Liver (tissue), 9 donors: ENCODE results near the gene RWDD3. TPM values are rescaled to one million over a fixed set of nuclear protein-coding genes. Genes with fewer than 3 reads are reported as not detected.

Experiments
- DNase-seq: peaks from one replicate; pipeline ENCODE4 v3.0.0-alpha.2; 2017; ENCODE audit warnings: low spot score
- H3K27ac ChIP-seq, 2 donors: one replicate each; pipeline ENCODE4 v1.7.0; 2013; ENCODE audit warnings: inconsistent platforms in 2 of 2, low read length in 2 of 2, control low read depth in 1 of 2, low read depth in 1 of 2, mild to moderate bottlenecking in 1 of 2
- H3K27me3 ChIP-seq, 4 donors: one replicate each; pipeline versions ENCODE4 v1.6.1 to v1.7.0; 2013; ENCODE audit warnings: low read length in 3 of 4, inconsistent platforms in 1 of 4, mild to moderate bottlenecking in 1 of 4, moderate library complexity in 1 of 4; ENCODE audit not compliant: control insufficient read depth in 4 of 4, insufficient read depth in 4 of 4
- H3K36me3 ChIP-seq, 4 donors: one replicate each; pipeline versions ENCODE4 v1.6.1 to v1.7.0; 2013; ENCODE audit warnings: low read length in 3 of 4, mild to moderate bottlenecking in 3 of 4, low read depth in 1 of 4, moderate library complexity in 1 of 4; ENCODE audit not compliant: control insufficient read depth in 4 of 4, insufficient read depth in 3 of 4
- H3K4me1 ChIP-seq, 4 donors: one replicate each; pipeline versions ENCODE4 v1.6.1 to v1.7.0; 2013; ENCODE audit warnings: low read length in 3 of 4, mild to moderate bottlenecking in 3 of 4, moderate library complexity in 1 of 4; ENCODE audit not compliant: control insufficient read depth in 4 of 4, insufficient read depth in 4 of 4
- H3K4me3 ChIP-seq, 3 donors: one replicate each; pipeline versions ENCODE4 v1.6.1 to v1.7.0; 2013; ENCODE audit warnings: low read length in 3 of 3, control low read depth in 1 of 3, low read depth in 1 of 3, mild to moderate bottlenecking in 1 of 3
- H3K9ac ChIP-seq, 2 donors: one replicate each; pipeline ENCODE4 v1.7.0; 2013; ENCODE audit warnings: low read length in 2 of 2, mild to moderate bottlenecking in 2 of 2, moderate library complexity in 2 of 2, control low read depth in 1 of 2, low read depth in 1 of 2
- H3K9me3 ChIP-seq, 4 donors: one replicate each; pipeline versions ENCODE4 v1.6.1 to v1.7.0; 2013; ENCODE audit warnings: low read length in 3 of 4; ENCODE audit not compliant: control insufficient read depth in 4 of 4
- EGR1 ChIP-seq, 2 donors: IDR thresholded peaks; 2 replicates each; pipeline ENCODE4 v1.6.1; 2016 to 2018; ENCODE audit warnings: antibody characterized with exemption in 2 of 2, low read depth in 2 of 2
- FOXA2 ChIP-seq: IDR thresholded peaks from 2 replicates; pipeline ENCODE4 v1.6.1; 2016; ENCODE audit warnings: antibody characterized with exemption
- GABPA ChIP-seq, 2 donors: IDR thresholded peaks in 1 of 2; conservative IDR thresholded peaks in 1 of 2; 2 replicates each; pipeline ENCODE4 v1.6.1; 2016; ENCODE audit warnings: antibody characterized with exemption in 2 of 2, mild to moderate bottlenecking in 1 of 2, moderate library complexity in 1 of 2
- HNF4A ChIP-seq, 2 donors: conservative IDR thresholded peaks; 2 replicates each; pipeline ENCODE4 v1.6.1; 2016; ENCODE audit warnings: antibody characterized with exemption in 2 of 2, mild to moderate bottlenecking in 2 of 2
- HNF4G ChIP-seq: IDR thresholded peaks from 2 replicates; pipeline ENCODE4 v1.6.1; 2016; ENCODE audit warnings: antibody characterized with exemption
- JUND ChIP-seq, 2 donors: IDR thresholded peaks; 2 replicates each; pipeline ENCODE4 v1.6.1; 2016; ENCODE audit warnings: antibody characterized with exemption in 2 of 2
- NR2F2 ChIP-seq: IDR thresholded peaks from 2 replicates; pipeline ENCODE4 v1.6.1; 2016; ENCODE audit warnings: antibody characterized with exemption
- RXRA ChIP-seq, 2 donors: IDR thresholded peaks; 2 replicates each; pipeline ENCODE4 v1.6.1; 2017 to 2018; ENCODE audit warnings: antibody characterized with exemption in 2 of 2, mild to moderate bottlenecking in 1 of 2
- SP1 ChIP-seq: IDR thresholded peaks from 2 replicates; pipeline ENCODE4 v1.6.1; 2018; ENCODE audit warnings: antibody characterized with exemption, mild to moderate bottlenecking
- TAF1 ChIP-seq: conservative IDR thresholded peaks from 2 replicates; pipeline ENCODE4 v1.6.1; 2016; ENCODE audit warnings: antibody characterized with exemption, mild to moderate bottlenecking
- YY1 ChIP-seq: IDR thresholded peaks from 2 replicates; pipeline ENCODE4 v1.6.1; 2016; ENCODE audit warnings: antibody characterized with exemption, mild to moderate bottlenecking
- WGBS: extraction: QIAGEN DNeasy Blood & Tissue Kit; methylation state at CpG from one replicate; pipeline ENCODE4 v1.1.7; 2013; 5-methylcytosine and 5-hydroxymethylcytosine counted together
- polyA plus RNA-seq, 2 donors: library from polyadenylated mRNA; stranded (reverse) in 1 of 2; unstranded in 1 of 2; fragments of 200-250 nt in 1 of 2; fragments of >200 nt in 1 of 2; fragmentation: Nextera tagmentation in 1 of 2; extraction: Ambion mirVana in 1 of 2; gene quantifications; one replicate each; pipeline versions ENCODE4 v1.2.1 to v1.2.3, GENCODE V29; 2013 to 2015
- total RNA-seq, 2 donors: library from RNA; depleted of rRNA; stranded (reverse); fragments of >200 nt; gene quantifications; one replicate each; pipeline ENCODE4 v1.2.3, GENCODE V29; 2014
- TF ChIP-seq, protein P1 (sequence below): fragments of 150-350 bp; IDR thresholded peaks from 2 replicates; pipeline ENCODE4 v1.5.1; 2017; ENCODE audit warnings: improper control_type of control experiment, low read depth, low read length; ENCODE audit not compliant: missing input control
- TF ChIP-seq, protein P2 (sequence below): IDR thresholded peaks from 2 replicates; pipeline ENCODE4 v1.6.1; 2016; ENCODE audit warnings: antibody characterized with exemption
- TF ChIP-seq, protein P3 (sequence below): IDR thresholded peaks from 2 replicates; pipeline ENCODE4 v1.6.1; 2016; ENCODE audit warnings: antibody characterized with exemption, mild to moderate bottlenecking
- TF ChIP-seq, protein P4 (sequence below): IDR thresholded peaks from 2 replicates; pipeline ENCODE4 v1.6.1; 2016; ENCODE audit warnings: antibody characterized with exemption
- TF ChIP-seq, protein P5 (sequence below): IDR thresholded peaks from 2 replicates; pipeline ENCODE4 v1.6.1; 2016; ENCODE audit warnings: antibody characterized with exemption
- donor health status: healthy.
- donor health status: healthy.
- donor health status: healthy.
- donor health status: healthy.
- donor health status: healthy.

RWDD3 gene
- total and polyA plus RNA-seq, 4 donors = 5.8 to 11.1 (median 7.0) TPM

DNA sequence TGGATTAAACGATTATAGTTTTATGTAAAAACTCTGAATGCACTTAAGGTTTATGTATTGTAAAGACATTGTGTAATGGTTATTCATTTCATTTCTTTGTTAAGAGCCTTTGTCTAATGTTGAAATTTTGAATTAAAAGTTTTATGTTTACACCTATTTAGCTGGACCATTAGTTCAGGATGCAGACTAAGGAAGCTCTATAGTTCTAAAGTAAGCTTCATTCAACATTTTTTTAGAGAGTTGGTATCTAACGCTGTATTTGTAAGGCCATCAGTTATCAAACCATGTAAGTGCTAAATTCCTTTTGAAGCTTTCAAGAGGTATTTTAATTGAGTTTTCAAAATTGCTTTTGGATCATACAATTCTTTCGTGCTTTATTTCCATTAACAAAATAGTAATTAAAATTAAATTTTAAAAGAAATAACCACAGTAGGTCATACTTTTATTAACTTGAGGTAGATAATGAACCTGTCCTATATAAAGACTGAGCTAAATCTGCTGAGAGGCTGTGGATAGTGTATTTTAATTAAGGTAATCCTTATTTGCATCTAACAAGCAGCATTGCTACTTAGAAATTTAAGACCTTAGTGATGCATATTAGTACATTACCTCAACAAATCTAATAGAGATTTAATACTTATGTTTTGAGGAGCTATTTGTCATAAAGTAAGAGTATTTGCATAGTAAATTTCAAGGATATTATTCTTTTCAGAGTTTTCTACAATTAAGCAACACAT is 47.9 kb downstream of the RWDD3 start:
- 89% methylated on average over 3 of the region's 3 CpGs for WGBS
- TF ChIP-seq SP1 = no peak
- no peak for TF ChIP-seq TAF1
- no peak for TF ChIP-seq RXRA (IDR thresholded peaks at IDR 0.05)
- TF ChIP-seq HNF4G = no peak
- no peak for TF ChIP-seq HNF4A (conservative IDR thresholded peaks at IDR 0.05)
- no peak for DNase-seq
- Histone ChIP-seq H3K9ac (no peak overlapping the region), H3K27me3 (no peaks in the 10 kb centered on the region), H3K4me3 (no peak overlapping the region), H3K27ac (no peak overlapping the region), H3K4me1 (no peaks in the 10 kb centered on the region), H3K9me3 (no peaks in the 10 kb centered on the region), H3K36me3 (no peaks in the 10 kb centered on the region)

DNA sequence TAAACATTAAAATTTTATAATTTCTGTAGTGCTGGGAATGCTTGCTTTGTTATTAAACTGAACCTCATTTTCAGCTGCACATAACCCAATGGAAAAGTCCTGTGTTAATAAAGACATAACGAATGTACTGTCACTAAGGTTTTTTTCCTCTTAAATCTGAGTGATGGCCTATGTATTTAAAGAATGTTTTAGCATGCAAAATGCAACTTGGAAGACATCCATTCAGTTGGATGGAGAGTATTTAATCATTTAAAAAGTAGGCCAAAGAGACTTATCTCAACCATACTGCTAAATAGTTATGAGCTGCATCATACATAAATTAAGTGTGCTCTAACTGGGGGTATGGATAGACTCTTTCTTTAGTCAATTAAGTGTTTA is 48.5 kb downstream of the RWDD3 start:
- H3K4me1 ChIP-seq = no peaks in the 10 kb centered on the region
- no peak overlapping the region for H3K9ac ChIP-seq
- no peak overlapping the region for H3K4me3 ChIP-seq
- no peak overlapping the region for H3K27ac ChIP-seq
- 88% methylated on average over 1 of the region's 1 CpG for WGBS
- DNase-seq = no peak
- H3K27me3 ChIP-seq = no peaks in the 10 kb centered on the region
- no peaks in the 10 kb centered on the region for H3K36me3 ChIP-seq
- TF ChIP-seq, protein P1, sequence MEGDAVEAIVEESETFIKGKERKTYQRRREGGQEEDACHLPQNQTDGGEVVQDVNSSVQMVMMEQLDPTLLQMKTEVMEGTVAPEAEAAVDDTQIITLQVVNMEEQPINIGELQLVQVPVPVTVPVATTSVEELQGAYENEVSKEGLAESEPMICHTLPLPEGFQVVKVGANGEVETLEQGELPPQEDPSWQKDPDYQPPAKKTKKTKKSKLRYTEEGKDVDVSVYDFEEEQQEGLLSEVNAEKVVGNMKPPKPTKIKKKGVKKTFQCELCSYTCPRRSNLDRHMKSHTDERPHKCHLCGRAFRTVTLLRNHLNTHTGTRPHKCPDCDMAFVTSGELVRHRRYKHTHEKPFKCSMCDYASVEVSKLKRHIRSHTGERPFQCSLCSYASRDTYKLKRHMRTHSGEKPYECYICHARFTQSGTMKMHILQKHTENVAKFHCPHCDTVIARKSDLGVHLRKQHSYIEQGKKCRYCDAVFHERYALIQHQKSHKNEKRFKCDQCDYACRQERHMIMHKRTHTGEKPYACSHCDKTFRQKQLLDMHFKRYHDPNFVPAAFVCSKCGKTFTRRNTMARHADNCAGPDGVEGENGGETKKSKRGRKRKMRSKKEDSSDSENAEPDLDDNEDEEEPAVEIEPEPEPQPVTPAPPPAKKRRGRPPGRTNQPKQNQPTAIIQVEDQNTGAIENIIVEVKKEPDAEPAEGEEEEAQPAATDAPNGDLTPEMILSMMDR = no peak
- H3K9me3 ChIP-seq = no peaks in the 10 kb centered on the region

DNA sequence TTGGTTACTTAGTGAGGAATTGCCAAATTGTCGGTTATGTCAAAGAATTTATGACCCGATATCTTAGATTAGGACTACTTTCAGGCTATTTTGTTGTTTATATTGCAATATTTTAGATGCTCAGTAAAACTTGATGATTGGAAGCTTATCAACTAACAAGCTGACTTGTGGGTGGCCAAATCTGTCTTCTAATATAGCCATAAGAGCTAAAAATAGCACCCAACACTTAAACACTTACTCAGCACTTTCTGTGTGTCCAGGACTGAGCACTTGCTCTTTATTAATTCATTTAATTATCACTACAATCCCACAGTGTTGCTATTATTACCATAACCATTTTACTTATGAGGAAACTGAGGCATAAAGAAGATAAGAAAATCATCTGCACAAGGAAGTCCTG is 50.4 kb downstream of the RWDD3 start:
- no peak overlapping the region for H3K9ac ChIP-seq
- WGBS = 98% methylated on average over 2 of the region's 2 CpGs
- H3K4me1 ChIP-seq = no peaks in the 10 kb centered on the region
- H3K9me3 ChIP-seq = no peaks in the 10 kb centered on the region
- H3K36me3 ChIP-seq = no peaks in the 10 kb centered on the region
- no peak overlapping the region for H3K27ac ChIP-seq
- no peak overlapping the region for H3K4me3 ChIP-seq
- TF ChIP-seq YY1 (no peak), HNF4G (no peak), GABPA (IDR thresholded peaks at IDR 0.05 in 1 of 2, conservative IDR thresholded peaks at IDR 0.05 in 1 of 2) (no peak), HNF4A (conservative IDR thresholded peaks at IDR 0.05) (no peak), RXRA (IDR thresholded peaks at IDR 0.05) (no peak), FOXA2 (no peak), TAF1 (no peak), EGR1 (IDR thresholded peaks at IDR 0.05; ENCODE audit: low read depth in 2 of 2) (no peak), NR2F2 (no peak), JUND (IDR thresholded peaks at IDR 0.05) (no peak)
- TF ChIP-seq, protein P2, sequence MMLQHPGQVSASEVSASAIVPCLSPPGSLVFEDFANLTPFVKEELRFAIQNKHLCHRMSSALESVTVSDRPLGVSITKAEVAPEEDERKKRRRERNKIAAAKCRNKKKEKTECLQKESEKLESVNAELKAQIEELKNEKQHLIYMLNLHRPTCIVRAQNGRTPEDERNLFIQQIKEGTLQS = no peak
- TF ChIP-seq, protein P3, sequence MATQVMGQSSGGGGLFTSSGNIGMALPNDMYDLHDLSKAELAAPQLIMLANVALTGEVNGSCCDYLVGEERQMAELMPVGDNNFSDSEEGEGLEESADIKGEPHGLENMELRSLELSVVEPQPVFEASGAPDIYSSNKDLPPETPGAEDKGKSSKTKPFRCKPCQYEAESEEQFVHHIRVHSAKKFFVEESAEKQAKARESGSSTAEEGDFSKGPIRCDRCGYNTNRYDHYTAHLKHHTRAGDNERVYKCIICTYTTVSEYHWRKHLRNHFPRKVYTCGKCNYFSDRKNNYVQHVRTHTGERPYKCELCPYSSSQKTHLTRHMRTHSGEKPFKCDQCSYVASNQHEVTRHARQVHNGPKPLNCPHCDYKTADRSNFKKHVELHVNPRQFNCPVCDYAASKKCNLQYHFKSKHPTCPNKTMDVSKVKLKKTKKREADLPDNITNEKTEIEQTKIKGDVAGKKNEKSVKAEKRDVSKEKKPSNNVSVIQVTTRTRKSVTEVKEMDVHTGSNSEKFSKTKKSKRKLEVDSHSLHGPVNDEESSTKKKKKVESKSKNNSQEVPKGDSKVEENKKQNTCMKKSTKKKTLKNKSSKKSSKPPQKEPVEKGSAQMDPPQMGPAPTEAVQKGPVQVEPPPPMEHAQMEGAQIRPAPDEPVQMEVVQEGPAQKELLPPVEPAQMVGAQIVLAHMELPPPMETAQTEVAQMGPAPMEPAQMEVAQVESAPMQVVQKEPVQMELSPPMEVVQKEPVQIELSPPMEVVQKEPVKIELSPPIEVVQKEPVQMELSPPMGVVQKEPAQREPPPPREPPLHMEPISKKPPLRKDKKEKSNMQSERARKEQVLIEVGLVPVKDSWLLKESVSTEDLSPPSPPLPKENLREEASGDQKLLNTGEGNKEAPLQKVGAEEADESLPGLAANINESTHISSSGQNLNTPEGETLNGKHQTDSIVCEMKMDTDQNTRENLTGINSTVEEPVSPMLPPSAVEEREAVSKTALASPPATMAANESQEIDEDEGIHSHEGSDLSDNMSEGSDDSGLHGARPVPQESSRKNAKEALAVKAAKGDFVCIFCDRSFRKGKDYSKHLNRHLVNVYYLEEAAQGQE = no peak
- TF ChIP-seq, protein P4, sequence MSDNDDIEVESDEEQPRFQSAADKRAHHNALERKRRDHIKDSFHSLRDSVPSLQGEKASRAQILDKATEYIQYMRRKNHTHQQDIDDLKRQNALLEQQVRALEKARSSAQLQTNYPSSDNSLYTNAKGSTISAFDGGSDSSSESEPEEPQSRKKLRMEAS = no peak
- TF ChIP-seq, protein P5, sequence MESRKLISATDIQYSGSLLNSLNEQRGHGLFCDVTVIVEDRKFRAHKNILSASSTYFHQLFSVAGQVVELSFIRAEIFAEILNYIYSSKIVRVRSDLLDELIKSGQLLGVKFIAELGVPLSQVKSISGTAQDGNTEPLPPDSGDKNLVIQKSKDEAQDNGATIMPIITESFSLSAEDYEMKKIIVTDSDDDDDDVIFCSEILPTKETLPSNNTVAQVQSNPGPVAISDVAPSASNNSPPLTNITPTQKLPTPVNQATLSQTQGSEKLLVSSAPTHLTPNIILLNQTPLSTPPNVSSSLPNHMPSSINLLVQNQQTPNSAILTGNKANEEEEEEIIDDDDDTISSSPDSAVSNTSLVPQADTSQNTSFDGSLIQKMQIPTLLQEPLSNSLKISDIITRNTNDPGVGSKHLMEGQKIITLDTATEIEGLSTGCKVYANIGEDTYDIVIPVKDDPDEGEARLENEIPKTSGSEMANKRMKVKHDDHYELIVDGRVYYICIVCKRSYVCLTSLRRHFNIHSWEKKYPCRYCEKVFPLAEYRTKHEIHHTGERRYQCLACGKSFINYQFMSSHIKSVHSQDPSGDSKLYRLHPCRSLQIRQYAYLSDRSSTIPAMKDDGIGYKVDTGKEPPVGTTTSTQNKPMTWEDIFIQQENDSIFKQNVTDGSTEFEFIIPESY = no peak
- TF ChIP-seq, protein P1 = no peak
- H3K27me3 ChIP-seq = no peaks in the 10 kb centered on the region
- DNase-seq = no peak
